HUDEP-2 (cell line): ENCODE measurements around the gene AHNAK.
A peak's percentile ranks its signal among the peaks of the same experiment; 100 is the strongest.
"Not testable (repeated sequence)": the region's sequence is repeated elsewhere in the genome, so short reads cannot be mapped to it uniquely, and the experiment has no call there.

Source experiments
- DNase-seq, 76 experiments: peaks; one replicate each; lab custom pipeline; 2025; ENCODE audit not compliant: unreplicated experiment in 76 of 76; lab: John Stamatoyannopoulos, UW

AHNAK gene

DNA sequence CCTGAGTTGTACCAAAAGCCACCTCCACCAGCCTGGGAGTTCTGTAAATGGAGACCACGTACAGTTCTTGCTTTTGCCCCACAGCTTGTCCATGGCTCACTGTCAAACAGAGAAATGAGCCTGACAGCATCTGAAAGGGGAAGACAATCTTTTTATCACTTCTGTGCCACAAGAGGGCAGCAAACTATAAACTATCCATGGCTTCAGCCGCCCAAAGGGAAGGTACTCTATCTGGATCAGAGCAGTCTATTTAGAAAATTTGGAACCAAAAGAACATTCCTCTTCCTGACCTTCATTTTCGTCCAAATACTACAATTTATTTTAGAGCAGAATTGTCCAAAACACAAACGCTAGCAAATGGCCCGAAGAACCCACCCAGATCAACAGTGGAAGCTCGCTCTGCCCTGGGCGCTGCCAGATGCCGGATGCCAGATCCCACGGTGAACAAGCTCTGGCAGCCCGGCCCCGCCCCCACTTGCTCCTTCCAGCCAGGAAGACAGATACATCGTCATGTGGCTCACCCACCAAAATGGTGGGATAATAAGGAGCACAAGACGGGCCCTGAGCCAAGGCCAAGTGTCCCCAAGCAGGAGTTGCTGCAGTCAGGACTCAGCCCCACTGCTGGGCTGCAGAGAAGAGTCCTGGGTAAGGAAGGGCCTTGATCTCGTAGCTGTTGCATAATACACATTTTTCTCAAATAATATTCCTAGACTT is 151.6 kb downstream of the AHNAK start:
- DNase-seq: peak in 65 of 76 experiments; percentile 8 to 85 (median 52)

DNA sequence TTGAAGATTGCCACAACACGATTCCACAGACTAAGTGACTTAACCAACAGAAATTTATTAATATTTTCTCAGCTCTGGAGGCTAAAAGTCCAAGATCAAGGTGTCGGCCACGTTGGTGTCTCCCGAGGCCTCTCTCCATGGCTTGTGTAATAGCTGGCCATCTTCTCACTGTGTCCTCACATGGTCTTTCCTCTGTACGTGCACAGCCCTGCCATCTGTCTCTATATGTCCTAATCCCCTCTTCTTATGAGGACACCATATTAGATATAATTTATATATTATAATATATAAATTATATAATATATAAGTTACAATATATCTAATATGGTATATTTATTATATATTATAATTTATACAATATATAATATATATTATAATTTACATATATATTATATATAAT is 152.9 kb downstream of the AHNAK start:
- no peak for DNase-seq

DNA sequence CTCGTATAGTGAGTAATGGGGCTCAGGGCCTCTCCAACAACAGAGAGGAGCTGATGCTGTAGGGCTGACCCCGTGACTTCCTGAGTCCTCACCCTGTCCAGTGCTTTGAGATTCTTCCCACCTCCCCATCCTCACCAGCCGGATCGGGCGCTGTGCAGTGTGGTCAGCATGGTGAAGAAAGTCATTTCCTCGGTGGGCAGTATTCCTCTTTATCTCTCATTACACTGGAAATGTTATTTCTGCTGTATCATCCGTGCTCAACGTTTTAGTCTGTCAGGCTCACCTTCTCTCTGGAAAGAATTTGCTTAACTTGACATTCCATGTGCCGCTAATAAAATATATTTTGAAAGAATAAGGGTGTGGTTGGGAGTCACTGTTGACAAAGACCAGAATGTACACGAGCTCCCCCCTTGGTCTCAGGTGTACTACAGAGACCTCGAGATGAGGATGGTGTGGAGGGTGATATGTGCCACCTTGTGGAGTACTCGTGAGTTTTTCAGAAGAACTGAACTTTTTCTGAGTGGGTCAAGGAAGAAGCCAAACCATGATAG is 153.5 kb downstream of the AHNAK start:
- DNase-seq: peak in 4 of 76 experiments; percentile 5 to 29 (median 11)

DNA sequence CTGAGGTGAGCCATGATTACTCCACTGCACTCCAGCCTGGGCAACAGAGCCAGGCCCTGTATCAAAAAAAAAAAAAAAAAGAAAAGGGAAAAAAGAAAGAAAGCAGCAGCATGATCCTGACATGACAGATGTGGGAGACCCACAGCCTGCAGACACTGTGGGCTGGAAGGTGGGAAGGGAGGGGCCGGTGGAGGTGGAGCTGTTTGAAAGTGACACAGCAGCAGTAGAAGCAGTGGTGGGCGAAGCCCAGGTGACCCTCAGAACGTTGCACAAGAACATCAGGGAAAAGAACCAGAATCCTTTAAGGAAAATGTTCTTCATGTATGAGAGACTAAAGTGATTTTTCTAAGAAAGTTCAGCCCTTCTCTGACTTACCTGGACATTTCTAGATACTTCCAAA is 154.1 kb downstream of the AHNAK start:
- no peak for DNase-seq

DNA sequence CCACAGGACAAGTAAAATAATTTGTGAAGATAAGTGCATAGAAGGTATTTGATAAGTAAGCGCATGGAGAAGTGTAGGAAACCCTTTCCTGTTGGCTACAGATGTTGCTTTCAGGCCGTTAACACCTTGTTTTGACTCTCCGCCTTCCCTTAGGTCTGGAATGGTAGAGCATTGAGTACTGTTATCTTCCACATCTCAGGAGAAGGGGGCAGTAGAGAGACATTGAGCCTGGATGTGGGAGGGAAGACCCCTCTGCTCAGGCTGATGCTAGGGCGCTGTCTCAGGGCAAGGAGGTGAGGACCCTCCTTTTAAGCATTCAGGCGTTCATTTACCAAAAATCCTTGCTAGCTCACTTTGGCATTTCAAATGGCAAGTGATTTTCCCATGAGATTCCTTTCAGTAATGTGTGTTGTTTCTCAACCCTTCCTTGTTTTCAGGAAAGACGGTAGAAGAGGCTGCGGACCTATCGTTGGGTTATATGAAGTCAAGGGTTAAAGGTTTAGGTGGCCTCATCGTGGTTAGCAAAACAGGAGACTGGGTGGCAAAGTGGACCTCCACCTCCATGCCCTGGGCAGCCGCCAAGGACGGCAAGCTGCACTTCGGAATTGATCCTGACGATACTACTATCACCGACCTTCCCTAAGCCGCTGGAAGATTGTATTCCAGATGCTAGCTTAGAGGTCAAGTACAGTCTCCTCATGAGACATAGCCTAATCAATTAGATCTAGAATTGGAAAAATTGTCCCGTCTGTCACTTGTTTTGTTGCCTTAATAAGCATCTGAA is 154.8 kb downstream of the AHNAK start:
- DNase-seq: no peak

DNA sequence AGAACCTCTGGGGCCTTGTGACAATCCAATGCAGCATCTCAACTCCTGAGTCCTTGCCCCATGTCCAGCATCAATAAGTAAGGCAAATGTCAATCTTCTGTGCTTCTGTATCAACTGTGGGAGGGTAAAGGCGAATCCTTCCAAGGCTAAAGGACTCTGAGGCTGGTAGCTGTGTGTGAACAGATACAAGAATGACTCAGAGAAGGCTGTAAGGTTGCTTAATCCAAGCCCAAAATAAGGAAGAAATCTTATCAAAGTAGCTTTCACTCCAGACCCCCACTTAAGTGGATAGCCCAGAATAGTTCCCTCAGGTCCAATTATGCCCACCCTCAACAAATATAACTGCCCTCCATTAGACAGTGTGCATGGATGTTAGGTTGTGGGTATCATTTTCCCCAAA is 155.9 kb downstream of the AHNAK start:
- no peak for DNase-seq

DNA sequence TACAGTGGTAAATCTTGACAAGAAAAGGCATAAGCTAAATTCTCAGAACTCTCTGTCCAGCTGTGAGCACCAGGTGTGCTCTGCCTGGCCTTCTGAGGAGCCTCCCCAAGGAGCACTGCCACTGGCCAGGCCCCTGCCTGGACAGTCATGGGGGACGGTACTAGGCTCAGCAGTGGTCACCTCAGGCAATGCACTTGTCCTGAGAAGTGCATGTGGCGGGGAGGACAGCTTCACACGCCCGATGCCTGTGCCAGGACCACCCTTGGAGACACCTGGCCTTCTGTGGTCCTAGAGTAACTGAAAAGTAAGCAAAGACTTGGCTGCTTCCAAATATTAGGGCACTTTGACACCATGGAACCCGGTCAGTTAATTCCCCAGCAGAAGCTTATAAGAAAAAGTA is 156.4 kb downstream of the AHNAK start:
- no peak for DNase-seq

DNA sequence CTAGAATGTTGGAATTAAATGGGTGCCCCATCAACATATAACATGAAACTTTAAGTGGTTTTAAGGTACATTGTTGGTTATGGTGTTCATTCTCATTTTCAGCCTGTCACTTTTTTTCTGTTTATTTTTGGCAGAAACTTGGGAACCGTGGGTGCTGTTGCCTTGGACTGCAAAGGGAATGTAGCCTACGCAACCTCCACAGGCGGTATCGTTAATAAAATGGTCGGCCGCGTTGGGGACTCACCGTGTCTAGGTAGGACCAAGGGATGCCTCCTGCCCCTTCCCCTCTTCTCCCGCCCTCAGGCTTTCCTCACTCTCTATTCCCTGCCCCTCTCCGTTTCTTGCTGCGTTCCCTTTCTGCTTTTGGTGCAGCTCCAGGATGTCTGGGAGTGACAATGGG is 157.6 kb downstream of the AHNAK start:
- DNase-seq: no peak

DNA sequence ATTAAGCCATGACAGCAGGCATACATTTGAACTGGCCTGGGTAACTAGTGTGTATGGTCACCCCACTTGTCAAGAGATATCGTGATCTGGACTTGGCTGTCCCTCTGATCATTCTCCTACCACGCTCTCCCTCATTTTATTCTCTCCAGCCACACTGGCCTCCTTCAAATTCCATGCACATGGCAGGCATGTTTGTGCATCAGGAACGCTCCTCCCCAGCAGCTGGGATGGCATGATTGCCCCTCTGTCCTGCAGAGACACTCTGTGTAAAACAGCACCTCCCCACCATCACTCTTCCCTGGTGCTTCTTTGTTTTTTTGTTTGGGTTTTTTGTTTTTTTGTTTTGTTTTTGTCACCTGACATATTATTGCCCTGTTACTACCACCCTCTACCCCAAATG is 159.2 kb downstream of the AHNAK start:
- no peak for DNase-seq

DNA sequence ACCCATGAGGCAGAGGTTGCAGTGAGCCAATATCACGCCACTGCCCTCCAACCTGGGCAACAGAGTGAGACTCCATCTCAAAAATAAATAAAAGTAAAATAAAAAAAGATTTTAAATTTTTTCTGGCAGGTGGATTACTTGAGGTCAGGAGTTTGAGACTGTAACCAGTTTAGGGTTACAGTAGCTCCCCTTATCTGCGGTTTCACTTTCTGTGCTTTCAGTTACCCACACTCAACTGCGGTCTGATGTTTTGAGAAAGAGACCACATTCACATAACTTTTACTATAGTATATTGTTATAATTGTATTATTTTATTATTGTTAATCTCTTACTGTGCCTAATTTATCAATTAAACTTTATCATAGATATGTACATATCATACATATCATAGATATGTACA is 160.5 kb downstream of the AHNAK start:
- not testable (repeated sequence) for DNase-seq

DNA sequence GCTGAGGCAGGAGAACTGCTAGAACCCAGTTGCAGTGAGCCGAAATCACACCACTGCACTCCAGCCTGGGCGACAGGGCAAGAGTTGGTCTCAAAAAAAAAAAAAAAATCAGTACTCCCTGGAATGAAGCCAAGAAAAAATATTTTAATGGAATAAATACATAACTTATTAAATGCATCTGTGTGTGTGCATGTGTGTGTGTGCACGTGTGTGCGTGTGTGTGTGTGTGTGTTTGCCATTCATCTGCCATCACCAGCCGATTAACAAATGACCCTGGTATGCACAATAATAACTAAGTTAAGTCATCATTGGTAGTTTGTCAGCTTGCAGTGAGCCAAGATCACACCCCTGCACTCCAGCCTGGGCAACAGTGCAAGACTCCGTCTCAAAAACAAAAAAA is 162.8 kb downstream of the AHNAK start:
- no peak for DNase-seq
